ENCODE results near the gene HNRNPH2.

Gene HNRNPH2

GRCh38 chrX:101377547-101377946 lies 30.5 kb upstream of the HNRNPH2 start:
- Histone ChIP-seq H3K79me2 (ENCODE audit: insufficient read depth, low read length) (peaks cover 9% of the 10 kb centered on the region; the same call in 1 of the 2 replicates), H2AFZ (ENCODE audit: low read length) (no peak overlapping the region), H4K20me1 (ENCODE audit: insufficient read depth, low read length) (no peaks in the 10 kb centered on the region), H3K9ac (ENCODE audit: low read length) (no peak overlapping the region), H3K27me3 (ENCODE audit: insufficient read depth, low read length) (no peaks in the 10 kb centered on the region), H3K9me2 (ENCODE audit: low read depth, low read length) (no peaks in the 10 kb centered on the region), H3K9me3 (ENCODE audit: low read length) (no peaks in the 10 kb centered on the region), H3K27ac (ENCODE audit: low read depth, low read length, poor library complexity, severe bottlenecking) (no peak overlapping the region), H3F3A (ENCODE audit: insufficient read depth, low read length) (no peaks in the 10 kb centered on the region), H3K4me1 (ENCODE audit: insufficient read depth, low read length, severe bottlenecking) (peaks cover 7% of the 10 kb centered on the region), H3K36me3 (ENCODE audit: insufficient read depth, low read length) (peaks cover 37% of the 10 kb centered on the region), H3K4me2 (ENCODE audit: low read length) (no peak overlapping the region), H3K4me3 (ENCODE audit: low read depth, low read length, poor library complexity, severe bottlenecking) (no peak overlapping the region)
- TF ChIP-seq CTCF (IDR thresholded peaks at IDR 0.05; ENCODE audit: low read length) (no peak), EZH2 (IDR thresholded peaks at IDR 0.05; ENCODE audit: borderline replicate concordance, low read length) (no peak)

DNA sequence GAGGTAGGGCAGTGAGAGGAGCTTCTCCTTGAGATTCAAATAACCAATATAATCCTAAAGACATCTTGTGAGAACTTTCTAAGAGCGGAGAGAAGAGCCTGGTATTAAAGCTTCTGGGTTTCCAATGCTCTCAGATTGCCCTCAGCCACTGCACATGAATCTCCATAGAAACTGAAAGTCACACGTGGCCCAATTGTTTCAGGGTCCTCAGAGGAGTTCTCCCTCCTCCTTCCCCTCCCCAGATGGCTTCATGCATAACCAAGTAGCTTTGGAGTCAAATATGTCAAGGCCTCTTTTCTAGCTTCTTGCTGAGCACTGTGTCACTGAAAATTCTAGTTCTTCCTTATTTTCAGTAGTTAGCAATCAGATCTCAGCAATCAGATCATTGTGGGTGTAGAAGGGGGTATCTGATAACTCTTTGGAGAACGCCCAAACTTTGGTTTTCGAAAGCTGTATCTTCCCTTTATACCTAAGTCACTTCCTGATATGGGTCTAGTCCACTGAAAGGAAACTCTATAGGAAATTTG lies 24.3 kb upstream of the HNRNPH2 start:
- no peaks in the 10 kb centered on the region for H3F3A ChIP-seq (ENCODE audit: insufficient read depth, low read length)
- peak overlapping the region; percentile 80 for H3K27ac ChIP-seq (ENCODE audit: low read depth, low read length, poor library complexity, severe bottlenecking)
- H3K4me1 ChIP-seq (ENCODE audit: insufficient read depth, low read length, severe bottlenecking), result peaks cover 38% of the 10 kb centered on the region
- no peak overlapping the region for H2AFZ ChIP-seq (ENCODE audit: low read length)
- H3K9me3 ChIP-seq (ENCODE audit: low read length), result no peaks in the 10 kb centered on the region
- TF ChIP-seq CTCF (IDR thresholded peaks at IDR 0.05; ENCODE audit: low read length) (no peak), EZH2 (IDR thresholded peaks at IDR 0.05; ENCODE audit: borderline replicate concordance, low read length) (no peak)
- H3K9me2 ChIP-seq (ENCODE audit: low read depth, low read length), result no peaks in the 10 kb centered on the region
- no peaks in the 10 kb centered on the region for H4K20me1 ChIP-seq (ENCODE audit: insufficient read depth, low read length)
- peaks cover 24% of the 10 kb centered on the region for H3K79me2 ChIP-seq (ENCODE audit: insufficient read depth, low read length)
- H3K4me3 ChIP-seq (ENCODE audit: low read depth, low read length, poor library complexity, severe bottlenecking), result peak overlapping the region; percentile 70
- H3K27me3 ChIP-seq (ENCODE audit: insufficient read depth, low read length), result no peaks in the 10 kb centered on the region
- H3K4me2 ChIP-seq (ENCODE audit: low read length), result peak overlapping the region; percentile 69
- H3K9ac ChIP-seq (ENCODE audit: low read length), result peak overlapping the region; percentile 43; the same call in 1 of the 2 replicates
- 0 out of 2 replicates have a peak, but pooled peaks cover 5% of the 10 kb centered on the region for H3K36me3 ChIP-seq (ENCODE audit: insufficient read depth, low read length)

DNA sequence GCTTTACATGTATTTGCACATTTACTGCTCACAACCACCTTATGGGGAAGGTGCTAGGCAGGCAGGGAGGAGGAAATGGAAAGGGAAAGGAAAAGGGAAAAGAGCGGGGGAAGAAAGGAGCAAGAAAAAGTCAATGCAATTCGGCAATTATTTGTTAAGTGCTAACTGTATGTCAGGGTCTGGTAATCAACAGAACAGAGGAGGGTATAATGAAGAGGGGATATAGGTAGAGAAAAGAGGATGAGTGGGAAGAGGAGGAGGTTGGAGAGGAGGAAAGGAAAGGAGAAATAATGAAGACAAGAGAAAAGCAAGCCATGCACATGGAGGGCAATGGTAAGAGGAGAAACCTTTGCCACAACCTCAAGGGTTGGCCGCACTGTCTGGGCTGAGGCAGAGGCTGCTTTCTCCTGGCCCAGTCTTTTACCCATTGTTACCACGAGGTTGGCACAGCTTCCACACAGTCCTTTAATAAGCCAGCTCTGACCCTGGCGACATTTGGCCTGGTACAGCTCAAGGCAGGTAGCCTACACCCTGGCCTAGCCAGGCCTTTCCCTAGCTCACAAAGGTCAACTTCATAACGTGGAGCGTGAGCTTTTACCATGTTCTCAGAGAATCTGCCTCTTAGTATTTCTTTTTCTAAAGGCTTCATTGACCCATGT lies 22.9 kb upstream of the HNRNPH2 start:
- H3K27me3 ChIP-seq (ENCODE audit: insufficient read depth, low read length), result no peaks in the 10 kb centered on the region
- H3K9ac ChIP-seq (ENCODE audit: low read length), result peak overlapping the region; percentile 81
- H3K4me1 ChIP-seq (ENCODE audit: insufficient read depth, low read length, severe bottlenecking), result peaks cover 52% of the 10 kb centered on the region
- peak overlapping the region; percentile 80 for H3K27ac ChIP-seq (ENCODE audit: low read depth, low read length, poor library complexity, severe bottlenecking)
- H3K4me2 ChIP-seq (ENCODE audit: low read length), result peak overlapping the region; percentile 69
- no peaks in the 10 kb centered on the region for H3F3A ChIP-seq (ENCODE audit: insufficient read depth, low read length)
- H3K9me3 ChIP-seq (ENCODE audit: low read length), result no peaks in the 10 kb centered on the region
- H3K4me3 ChIP-seq (ENCODE audit: low read depth, low read length, poor library complexity, severe bottlenecking), result peak overlapping the region; percentile 70
- no peaks in the 10 kb centered on the region for H3K9me2 ChIP-seq (ENCODE audit: low read depth, low read length)
- peaks cover 19% of the 10 kb centered on the region for H3K79me2 ChIP-seq (ENCODE audit: insufficient read depth, low read length)
- H3K36me3 ChIP-seq (ENCODE audit: insufficient read depth, low read length), result 0 out of 2 replicates have a peak, but pooled peaks cover 5% of the 10 kb centered on the region
- no peak overlapping the region for H2AFZ ChIP-seq (ENCODE audit: low read length)
- TF ChIP-seq EZH2 (IDR thresholded peaks at IDR 0.05; ENCODE audit: borderline replicate concordance, low read length) (no peak), CTCF (IDR thresholded peaks at IDR 0.05; ENCODE audit: low read length) (no peak)
- no peaks in the 10 kb centered on the region for H4K20me1 ChIP-seq (ENCODE audit: insufficient read depth, low read length)
